MM.1S (cell line): ENCODE results near the gene HNF1A.

Experiments used
- CTCF ChIP-seq: fragments of 300-600 bp; sonication (generic); IDR thresholded peaks from 2 replicates; pipeline ENCODE4 v1.5.1; 2016; ENCODE audit warnings: antibody characterized with exemption, low read length, mixed read lengths
- EZH2 ChIP-seq: fragments of 300-600 bp; sonication (generic); optimal IDR thresholded peaks from 2 replicates; pipeline ENCODE3; 2017; ENCODE audit warnings: low read depth, mild to moderate bottlenecking, antibody characterized with exemption, low read length, mixed read lengths
- EZH2phosphoT487 ChIP-seq: fragments of 300-600 bp; sonication (generic); IDR thresholded peaks from 2 replicates; pipeline ENCODE4 v1.6.1; 2018; ENCODE audit warnings: antibody characterized with exemption, low read length

GRCh38 chr12:120999191-121000120, 21.1 kb downstream of the HNF1A start:
- TF ChIP-seq CTCF (no peak), EZH2 (no peak), EZH2phosphoT487 (no peak)
